Gastroesophageal sphincter (tissue), 4 donors: Measurements from ENCODE around the gene BCLAF1. TPM values are rescaled to one million over a fixed set of nuclear protein-coding genes. Genes with fewer than 3 reads are reported as not detected.
"Not testable (repeated sequence)": the region's sequence is repeated elsewhere in the genome, so short reads cannot be mapped to it uniquely, and the experiment has no call there.

Experiments used
- ATAC-seq: fragments of 150-250 bp; one replicate; pipeline ENCODE4 v1.9.1; 2016; ENCODE audit warnings: mild to moderate bottlenecking, moderate library complexity
- H3K27ac ChIP-seq, 4 donors: fragments of 200-600 bp; sonication (generic) in 3 of 4; 1 replicate in 3 of 4; 2 replicates in 1 of 4; pipeline ENCODE4 v1.5.1; 2016 to 2019
- H3K27me3 ChIP-seq: fragments of 200-600 bp; sonication (generic); one replicate; pipeline ENCODE4 v1.5.1; 2019
- H3K36me3 ChIP-seq, 2 donors: fragments of 200-600 bp; sonication (generic); one replicate each; pipeline ENCODE4 v1.5.1; 2019; ENCODE audit warnings: control low read depth in 1 of 2
- H3K4me1 ChIP-seq, 3 donors: fragments of 200-600 bp; sonication (generic); 1 replicate in 2 of 3; 2 replicates in 1 of 3; pipeline ENCODE4 v1.5.1; 2016 to 2019; ENCODE audit warnings: control low read depth in 2 of 3
- H3K4me3 ChIP-seq, 2 donors: fragments of 200-600 bp; sonication (generic); one replicate each; pipeline ENCODE4 v1.5.1; 2019; ENCODE audit warnings: mild to moderate bottlenecking in 1 of 2, moderate library complexity in 1 of 2
- H3K9me3 ChIP-seq, 3 donors: fragments of 200-600 bp; sonication (generic); one replicate each; pipeline ENCODE4 v1.5.1; 2017 to 2019; ENCODE audit warnings: control low read depth in 2 of 3
- EP300 ChIP-seq: sonication (generic); formaldehyde crosslinking; IDR thresholded peaks from one replicate; pipeline ENCODE4 v1.6.1; 2017; ENCODE audit warnings: antibody characterized with exemption, mild to moderate bottlenecking
- POLR2A ChIP-seq, 2 donors: fragments of 450-650 bp; IDR thresholded peaks; one replicate each; pipeline ENCODE4 v1.6.1; 2017; ENCODE audit warnings: antibody characterized with exemption in 2 of 2, mild to moderate bottlenecking in 2 of 2, moderate library complexity in 1 of 2
- POLR2AphosphoS5 ChIP-seq: sonication (generic); formaldehyde crosslinking; IDR thresholded peaks from one replicate; pipeline ENCODE4 v1.6.1; 2017; ENCODE audit warnings: antibody characterized with exemption
- WGBS, 2 donors: methylation state at CpG; one replicate each; pipeline ENCODE4 v1.1.5; 2018; ENCODE audit warnings: low coverage in 1 of 2; 5-methylcytosine and 5-hydroxymethylcytosine counted together
- total RNA-seq, 4 donors: library from RNA; depleted of rRNA; stranded (reverse); fragments of >200 nt; gene quantifications; one replicate each; pipeline ENCODE4 v1.1.0, GENCODE V29; 2016
- TF ChIP-seq, protein P1 (sequence below), 4 experiments: fragments of 200-600 bp in 2 of 4; fragments of 450-650 bp in 2 of 4; sonication (generic) in 1 of 4; IDR thresholded peaks; one replicate each; pipeline ENCODE4 v1.5.1; 2017 to 2019; ENCODE audit warnings: antibody characterized with exemption in 4 of 4, mild to moderate bottlenecking in 2 of 4, moderate library complexity in 2 of 4

BCLAF1 gene
- total RNA-seq, 4 donors from 2014 or later = 82.5 to 124 (median 105) TPM

DNA sequence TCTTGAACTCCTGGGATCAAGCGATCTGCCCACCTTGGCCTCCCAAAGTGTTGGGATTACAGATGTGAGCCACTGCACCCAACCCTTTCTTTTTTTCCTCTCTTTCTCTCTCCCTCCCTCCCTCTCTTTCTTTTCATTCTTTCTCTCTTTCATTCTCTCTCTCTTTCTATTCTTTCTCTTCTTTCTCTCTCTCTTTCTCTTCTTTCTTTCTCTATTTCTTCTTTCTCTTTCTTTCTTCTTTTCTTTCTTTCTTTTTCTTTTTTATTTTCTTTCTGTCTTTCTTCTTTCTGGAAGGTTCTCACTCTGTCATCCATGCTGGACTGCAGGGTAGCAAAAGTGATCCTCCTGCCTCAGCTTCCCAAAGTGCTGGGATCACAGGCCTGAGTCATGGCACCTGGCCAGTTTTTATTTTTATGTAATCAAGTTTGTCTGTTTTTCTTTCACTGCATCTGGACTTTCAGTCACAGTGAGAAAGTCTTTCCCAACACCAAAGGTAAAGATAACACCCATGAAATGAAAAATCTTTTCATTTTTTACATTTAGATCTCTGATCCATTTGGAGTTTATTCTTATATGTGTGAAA, 20.2 kb upstream of the BCLAF1 start:
- TF ChIP-seq POLR2A (IDR thresholded peaks at IDR 0.05) (no peak), EP300 (no peak), POLR2AphosphoS5 (no peak)
- TF ChIP-seq, protein P1, sequence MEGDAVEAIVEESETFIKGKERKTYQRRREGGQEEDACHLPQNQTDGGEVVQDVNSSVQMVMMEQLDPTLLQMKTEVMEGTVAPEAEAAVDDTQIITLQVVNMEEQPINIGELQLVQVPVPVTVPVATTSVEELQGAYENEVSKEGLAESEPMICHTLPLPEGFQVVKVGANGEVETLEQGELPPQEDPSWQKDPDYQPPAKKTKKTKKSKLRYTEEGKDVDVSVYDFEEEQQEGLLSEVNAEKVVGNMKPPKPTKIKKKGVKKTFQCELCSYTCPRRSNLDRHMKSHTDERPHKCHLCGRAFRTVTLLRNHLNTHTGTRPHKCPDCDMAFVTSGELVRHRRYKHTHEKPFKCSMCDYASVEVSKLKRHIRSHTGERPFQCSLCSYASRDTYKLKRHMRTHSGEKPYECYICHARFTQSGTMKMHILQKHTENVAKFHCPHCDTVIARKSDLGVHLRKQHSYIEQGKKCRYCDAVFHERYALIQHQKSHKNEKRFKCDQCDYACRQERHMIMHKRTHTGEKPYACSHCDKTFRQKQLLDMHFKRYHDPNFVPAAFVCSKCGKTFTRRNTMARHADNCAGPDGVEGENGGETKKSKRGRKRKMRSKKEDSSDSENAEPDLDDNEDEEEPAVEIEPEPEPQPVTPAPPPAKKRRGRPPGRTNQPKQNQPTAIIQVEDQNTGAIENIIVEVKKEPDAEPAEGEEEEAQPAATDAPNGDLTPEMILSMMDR (IDR thresholded peaks at IDR 0.05) = no peak
- Histone ChIP-seq H3K27ac (no peak overlapping the region), H3K4me3 (no peak overlapping the region), H3K9me3 (no peaks in the 10 kb centered on the region), H3K27me3 (no peaks in the 10 kb centered on the region), H3K36me3 (no peaks in the 10 kb centered on the region), H3K4me1 (no peaks in the 10 kb centered on the region)
- no peak for ATAC-seq
- 100% methylated on average over 1 of the region's 1 CpG for WGBS, 2 donors

DNA sequence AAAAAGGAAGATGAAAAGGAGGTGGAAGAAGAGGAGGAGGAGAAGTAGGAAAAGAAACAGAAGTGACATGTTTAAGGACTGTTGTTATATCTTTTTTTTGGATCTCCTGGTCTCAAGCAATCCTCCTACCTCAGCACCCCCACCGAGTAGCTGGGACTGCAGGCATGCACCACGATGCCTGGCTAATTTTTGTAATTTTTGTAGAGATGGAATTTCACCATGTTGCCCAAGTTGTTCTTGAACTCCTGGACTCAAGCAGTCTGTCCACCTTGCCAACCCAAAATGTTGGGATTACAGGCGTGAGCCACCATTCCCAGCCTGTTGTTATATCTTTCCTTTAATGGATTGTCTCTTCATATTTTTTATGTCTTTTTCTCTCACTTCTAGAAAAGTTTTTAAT, 19.5 kb upstream of the BCLAF1 start:
- no peak for ATAC-seq
- 86 to 89% methylated on average over 3 of the region's 3 CpGs for WGBS, 2 donors
- TF ChIP-seq POLR2A (IDR thresholded peaks at IDR 0.05) (no peak), EP300 (no peak), POLR2AphosphoS5 (no peak)
- TF ChIP-seq, protein P1 (IDR thresholded peaks at IDR 0.05) = no peak

DNA sequence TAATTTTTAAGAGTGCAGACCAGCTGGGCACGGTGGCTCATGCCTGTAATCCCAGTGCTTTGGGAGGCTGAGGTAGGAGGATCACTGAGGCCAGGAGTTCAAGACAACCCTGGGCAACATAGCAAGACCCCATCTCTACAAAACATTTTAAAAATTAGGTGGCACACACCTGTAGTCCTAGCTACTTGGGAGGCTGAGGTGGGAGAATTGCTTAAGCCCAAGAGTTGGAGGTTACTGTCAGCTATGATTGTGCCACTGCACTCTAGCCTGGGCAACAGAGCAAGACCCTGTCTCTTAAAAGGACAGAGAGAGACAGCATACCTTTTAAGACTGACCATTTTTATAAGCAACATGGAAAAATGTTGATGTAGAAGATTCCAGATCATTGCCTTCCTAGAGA, 18.8 kb upstream of the BCLAF1 start:
- 81 to 100% methylated on average over 1 of the region's 1 CpG for WGBS, 2 donors
- ATAC-seq, H3K4me3 ChIP-seq, H3K27me3 ChIP-seq, H3K36me3 ChIP-seq, H3K9me3 ChIP-seq, H3K27ac ChIP-seq, H3K4me1 ChIP-seq: not testable (repeated sequence)

More for the DNA sequence above, 19.5 kb upstream of the BCLAF1 start:
- no peak overlapping the region for H3K27ac ChIP-seq
- H3K27me3 ChIP-seq = no peaks in the 10 kb centered on the region
- no peaks in the 10 kb centered on the region for H3K9me3 ChIP-seq
- no peak overlapping the region for H3K4me3 ChIP-seq
- H3K36me3 ChIP-seq = no peaks in the 10 kb centered on the region
- no peaks in the 10 kb centered on the region for H3K4me1 ChIP-seq

DNA sequence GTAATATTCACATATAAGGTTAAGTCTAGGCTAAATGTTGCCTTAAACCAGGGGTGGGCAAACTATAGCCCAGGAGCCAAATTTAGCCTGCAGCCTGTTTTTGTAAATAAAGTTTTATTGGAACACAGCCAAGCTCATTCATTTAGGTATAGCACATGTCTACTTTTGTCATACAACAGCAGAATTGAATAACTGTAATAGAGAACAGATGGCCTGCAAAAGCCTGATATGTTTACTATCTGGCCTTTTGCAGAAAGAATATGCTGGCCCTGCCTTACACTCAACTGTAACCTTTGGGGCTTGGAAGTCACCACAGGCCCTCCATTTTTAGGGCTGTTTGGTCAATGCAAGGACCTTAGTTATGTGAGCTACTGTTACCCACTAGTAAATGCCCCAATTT, 17.7 kb upstream of the BCLAF1 start:
- no peaks in the 10 kb centered on the region for H3K4me1 ChIP-seq
- no peak for ATAC-seq
- no peaks in the 10 kb centered on the region for H3K9me3 ChIP-seq
- no peaks in the 10 kb centered on the region for H3K36me3 ChIP-seq
- H3K27me3 ChIP-seq = no peaks in the 10 kb centered on the region
- H3K27ac ChIP-seq = no peak overlapping the region
- no peak for TF ChIP-seq POLR2AphosphoS5
- TF ChIP-seq EP300 = no peak
- TF ChIP-seq, protein P1 (IDR thresholded peaks at IDR 0.05) = no peak
- no peak for TF ChIP-seq POLR2A (IDR thresholded peaks at IDR 0.05)
- H3K4me3 ChIP-seq = no peak overlapping the region

DNA sequence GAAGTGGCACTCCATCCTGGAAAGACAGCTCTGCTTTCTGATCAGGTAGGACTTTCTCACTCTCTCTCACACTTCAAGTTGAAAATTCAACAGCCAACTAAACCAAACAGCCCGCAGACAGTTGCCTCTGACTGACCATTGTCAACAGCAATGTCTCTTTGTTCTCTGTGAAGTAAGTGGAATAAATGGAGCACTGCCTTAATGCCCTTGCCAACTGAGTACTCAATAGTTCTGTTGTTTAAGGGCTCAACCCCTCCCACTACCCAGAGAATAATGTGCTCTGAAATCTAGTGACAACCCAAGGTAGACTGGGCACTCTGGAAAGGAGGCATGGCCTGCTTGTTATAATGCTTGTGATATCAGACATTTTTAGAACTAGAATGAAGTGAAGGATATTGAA, 16.8 kb upstream of the BCLAF1 start:
- H3K9me3 ChIP-seq = no peaks in the 10 kb centered on the region
- H3K27ac ChIP-seq = no peak overlapping the region
- H3K4me1 ChIP-seq = no peaks in the 10 kb centered on the region
- H3K4me3 ChIP-seq = no peak overlapping the region
- H3K36me3 ChIP-seq = no peaks in the 10 kb centered on the region
- no peak for TF ChIP-seq POLR2AphosphoS5
- TF ChIP-seq, protein P1 (IDR thresholded peaks at IDR 0.05) = no peak
- no peak for ATAC-seq
- no peaks in the 10 kb centered on the region for H3K27me3 ChIP-seq
- WGBS, 2 donors = 75% methylated on average over 1 of the region's 1 CpG; no CpG with 5 or more reads in 1 of the 2 donors
